ENCODE data around the gene TLE5.

GRCh38 chr19:3100331-3100730, 38.0 kb upstream of the TLE5 start:
- TF ChIP-seq POLR2AphosphoS5 (IDR thresholded peaks at IDR 0.05; ENCODE audit: low read depth, low read length), result no peak
- no peak for TF ChIP-seq TAF1 (IDR thresholded peaks at IDR 0.05; ENCODE audit: borderline replicate concordance, insufficient read depth, low read length)

All from PFSK-1 (cell line).